ENCODE results near the gene CEND1.

- TF ChIP-seq CTCF (IDR thresholded peaks at IDR 0.05) (no peak), EP300 (IDR thresholded peaks at IDR 0.05) (no peak)
Observed at GRCh38 chr11:745428-745827, 44.5 kb downstream of the CEND1 start.
